PC-9 (cell line): Measurements from ENCODE around the gene ARHGAP42.

ENCODE experiments used
- CTCF ChIP-seq: fragments of 200-600 bp; sonication (generic); conservative IDR thresholded peaks from 2 replicates; pipeline ENCODE4 v1.6.1; 2017; ENCODE audit warnings: mixed run types, antibody characterized with exemption, mild to moderate bottlenecking, moderate library complexity
- EZH2 ChIP-seq: fragments of 200-600 bp; sonication (generic); IDR thresholded peaks from 2 replicates; pipeline ENCODE4 v1.8.0; 2017; ENCODE audit warnings: antibody characterized with exemption, low read depth

GRCh38 chr11:100957499-100957898 lies 270.4 kb downstream of the ARHGAP42 start:
- no peak for TF ChIP-seq CTCF
- TF ChIP-seq EZH2 = no peak
